ENCODE measurements around the gene C11orf24. TPM values are rescaled to one million over a fixed set of nuclear protein-coding genes. Genes with fewer than 3 reads are reported as not detected.

The C11orf24 gene
- total RNA-seq, 1 experiment from 2014 or later = 53.7 TPM

DNA sequence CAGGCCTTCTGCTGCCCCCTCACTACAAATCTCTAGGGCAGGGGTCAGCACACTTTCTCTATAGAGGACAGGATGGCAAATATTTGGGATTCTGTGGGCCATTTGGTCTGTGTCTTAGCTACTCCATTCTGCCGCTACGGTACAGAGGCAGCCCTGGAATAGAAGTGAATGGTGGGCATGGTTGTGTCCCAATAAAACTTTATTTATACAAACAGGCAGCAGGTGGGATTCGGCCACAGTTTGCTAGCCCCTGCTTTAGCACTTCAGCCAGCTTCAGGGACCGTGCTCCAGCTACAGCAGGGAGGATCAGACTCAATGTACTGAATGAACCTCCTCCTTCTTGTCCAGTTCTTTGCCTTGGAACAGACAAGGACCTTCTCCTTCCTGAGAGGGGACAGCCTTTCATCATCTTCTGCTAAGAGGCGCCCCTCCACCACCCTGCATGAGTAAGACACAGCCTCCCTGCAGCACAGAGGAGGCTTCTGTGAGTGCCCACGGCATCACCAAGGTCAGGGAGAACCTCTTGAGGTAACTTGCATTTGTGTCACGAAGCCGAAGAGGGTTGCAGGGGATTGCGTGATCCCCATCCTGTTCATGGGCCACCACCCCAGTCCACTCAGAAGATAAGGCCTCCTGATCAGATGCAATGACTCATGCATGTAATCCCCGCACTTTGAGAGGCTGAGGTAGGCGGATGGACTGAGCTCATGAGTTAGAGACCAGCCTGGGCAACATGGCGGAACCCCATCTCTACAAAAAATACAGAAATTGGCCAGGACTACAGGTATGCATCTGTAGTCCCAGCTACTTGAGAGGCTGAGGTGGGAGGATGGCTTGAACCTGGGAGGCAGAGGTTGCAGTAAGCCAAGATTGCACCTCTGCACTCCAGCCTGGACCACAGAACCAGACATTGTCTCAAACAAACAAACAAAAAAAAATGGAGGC lies 4.6 kb downstream of the C11orf24 start (continued):
- TF ChIP-seq, protein P1, sequence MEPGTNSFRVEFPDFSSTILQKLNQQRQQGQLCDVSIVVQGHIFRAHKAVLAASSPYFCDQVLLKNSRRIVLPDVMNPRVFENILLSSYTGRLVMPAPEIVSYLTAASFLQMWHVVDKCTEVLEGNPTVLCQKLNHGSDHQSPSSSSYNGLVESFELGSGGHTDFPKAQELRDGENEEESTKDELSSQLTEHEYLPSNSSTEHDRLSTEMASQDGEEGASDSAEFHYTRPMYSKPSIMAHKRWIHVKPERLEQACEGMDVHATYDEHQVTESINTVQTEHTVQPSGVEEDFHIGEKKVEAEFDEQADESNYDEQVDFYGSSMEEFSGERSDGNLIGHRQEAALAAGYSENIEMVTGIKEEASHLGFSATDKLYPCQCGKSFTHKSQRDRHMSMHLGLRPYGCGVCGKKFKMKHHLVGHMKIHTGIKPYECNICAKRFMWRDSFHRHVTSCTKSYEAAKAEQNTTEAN (CRISPR knock-in tag; IDR thresholded peaks at IDR 0.05) = no peak
- no peak for TF ChIP-seq ZNF423 (CRISPR knock-in tag; IDR thresholded peaks at IDR 0.05)

DNA sequence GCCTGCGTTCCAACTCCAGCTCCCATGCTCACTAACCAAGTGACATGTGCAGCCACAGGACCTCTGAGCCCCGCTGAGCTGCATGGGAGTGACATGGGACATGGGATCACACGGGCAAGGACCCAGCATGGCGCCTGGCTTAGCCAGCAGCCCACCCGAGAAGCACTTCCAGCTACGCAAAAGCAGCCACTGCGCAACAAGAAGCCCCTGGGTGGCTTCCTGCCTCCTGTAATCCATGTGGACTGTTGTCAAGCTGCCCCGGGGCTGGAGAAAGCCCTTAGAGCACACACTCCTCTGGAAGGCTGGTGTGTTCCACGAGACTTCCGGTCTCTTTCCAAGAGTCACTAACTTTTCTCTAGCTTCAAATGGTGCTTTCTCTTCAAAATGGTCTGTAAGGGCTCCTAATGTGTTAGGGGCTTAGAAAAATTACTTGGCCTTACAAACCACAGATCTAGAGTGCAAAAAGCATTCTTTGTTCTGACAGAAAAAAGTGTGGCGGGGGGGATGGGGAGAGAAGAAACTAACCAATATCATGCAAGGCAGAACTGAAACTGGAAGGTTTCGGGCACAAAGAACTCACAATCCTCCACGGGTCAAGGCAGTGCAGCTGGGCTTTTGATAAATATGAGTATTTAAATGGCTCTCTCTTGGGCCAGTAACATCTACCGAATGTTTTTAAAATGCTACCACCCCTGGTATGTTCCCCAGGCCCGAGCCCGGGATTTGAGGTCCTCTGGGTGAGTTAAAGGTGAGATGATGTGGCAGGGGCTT lies 5.5 kb downstream of the C11orf24 start:
- peaks cover 50% of the 10 kb centered on the region for H3K36me3 Mint-ChIP-seq

DNA sequence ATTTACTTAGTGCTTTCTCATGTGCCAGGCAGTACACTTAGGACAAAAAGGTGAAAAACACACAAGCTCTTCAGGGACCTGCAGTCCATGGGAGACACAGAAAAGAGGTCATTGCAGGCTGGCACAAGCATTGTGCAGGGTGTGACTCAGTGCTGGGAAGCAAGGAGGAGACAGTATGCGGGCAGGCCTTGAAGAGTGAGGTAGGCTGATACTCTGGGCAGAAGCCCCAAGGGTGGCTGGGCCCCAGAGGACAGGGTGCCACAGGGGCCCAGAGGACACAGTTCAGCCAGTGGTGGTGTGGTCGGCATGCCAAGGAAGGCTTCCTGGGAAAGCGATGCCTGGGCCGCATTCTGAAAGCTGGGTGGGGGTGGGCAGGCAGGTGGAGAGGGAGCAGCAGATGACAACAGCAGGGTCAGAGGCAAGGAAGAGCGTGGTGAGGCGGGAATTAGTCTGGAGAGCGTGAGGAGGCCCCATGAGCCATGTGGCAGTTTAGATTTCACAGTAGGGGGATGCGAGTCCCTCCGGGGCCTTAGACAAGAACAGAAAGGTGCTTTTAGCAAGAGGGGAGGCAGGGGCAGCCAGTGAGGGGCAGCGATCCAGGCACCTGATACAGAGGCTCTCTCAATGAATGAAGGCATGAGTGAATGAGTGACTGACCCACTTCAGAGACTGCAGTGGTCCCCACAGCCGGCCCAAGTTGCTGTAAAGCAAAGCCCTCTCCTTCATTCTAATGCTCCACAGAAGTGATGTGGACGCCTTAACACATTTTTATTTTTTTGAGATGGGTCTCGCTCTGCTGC lies 6.8 kb downstream of the C11orf24 start:
- no peaks in the 10 kb centered on the region for H3K9me3 Mint-ChIP-seq
- H3K27me3 Mint-ChIP-seq (ENCODE audit: low read depth) = no peaks in the 10 kb centered on the region
- H3K4me3 Mint-ChIP-seq = no peak overlapping the region
- no peak for DNase-seq (ENCODE audit: low spot score)
- H3K36me3 Mint-ChIP-seq = peaks cover 60% of the 10 kb centered on the region
- peaks cover 2% of the 10 kb centered on the region; the same call in 1 of the 2 replicates for H3K4me1 Mint-ChIP-seq
- POLR2A ChIA-PET = no interaction called here
- no peak for ATAC-seq
- CTCF ChIA-PET = interaction anchor here (1.1 to 1.5 kb wide), 2 partner anchors 7 to 33 kb away, joined by 3 to 6 read pairs; no protein-coding TSS in a partner anchor
- no peak overlapping the region for H3K27ac Mint-ChIP-seq
- TF ChIP-seq, protein P2, sequence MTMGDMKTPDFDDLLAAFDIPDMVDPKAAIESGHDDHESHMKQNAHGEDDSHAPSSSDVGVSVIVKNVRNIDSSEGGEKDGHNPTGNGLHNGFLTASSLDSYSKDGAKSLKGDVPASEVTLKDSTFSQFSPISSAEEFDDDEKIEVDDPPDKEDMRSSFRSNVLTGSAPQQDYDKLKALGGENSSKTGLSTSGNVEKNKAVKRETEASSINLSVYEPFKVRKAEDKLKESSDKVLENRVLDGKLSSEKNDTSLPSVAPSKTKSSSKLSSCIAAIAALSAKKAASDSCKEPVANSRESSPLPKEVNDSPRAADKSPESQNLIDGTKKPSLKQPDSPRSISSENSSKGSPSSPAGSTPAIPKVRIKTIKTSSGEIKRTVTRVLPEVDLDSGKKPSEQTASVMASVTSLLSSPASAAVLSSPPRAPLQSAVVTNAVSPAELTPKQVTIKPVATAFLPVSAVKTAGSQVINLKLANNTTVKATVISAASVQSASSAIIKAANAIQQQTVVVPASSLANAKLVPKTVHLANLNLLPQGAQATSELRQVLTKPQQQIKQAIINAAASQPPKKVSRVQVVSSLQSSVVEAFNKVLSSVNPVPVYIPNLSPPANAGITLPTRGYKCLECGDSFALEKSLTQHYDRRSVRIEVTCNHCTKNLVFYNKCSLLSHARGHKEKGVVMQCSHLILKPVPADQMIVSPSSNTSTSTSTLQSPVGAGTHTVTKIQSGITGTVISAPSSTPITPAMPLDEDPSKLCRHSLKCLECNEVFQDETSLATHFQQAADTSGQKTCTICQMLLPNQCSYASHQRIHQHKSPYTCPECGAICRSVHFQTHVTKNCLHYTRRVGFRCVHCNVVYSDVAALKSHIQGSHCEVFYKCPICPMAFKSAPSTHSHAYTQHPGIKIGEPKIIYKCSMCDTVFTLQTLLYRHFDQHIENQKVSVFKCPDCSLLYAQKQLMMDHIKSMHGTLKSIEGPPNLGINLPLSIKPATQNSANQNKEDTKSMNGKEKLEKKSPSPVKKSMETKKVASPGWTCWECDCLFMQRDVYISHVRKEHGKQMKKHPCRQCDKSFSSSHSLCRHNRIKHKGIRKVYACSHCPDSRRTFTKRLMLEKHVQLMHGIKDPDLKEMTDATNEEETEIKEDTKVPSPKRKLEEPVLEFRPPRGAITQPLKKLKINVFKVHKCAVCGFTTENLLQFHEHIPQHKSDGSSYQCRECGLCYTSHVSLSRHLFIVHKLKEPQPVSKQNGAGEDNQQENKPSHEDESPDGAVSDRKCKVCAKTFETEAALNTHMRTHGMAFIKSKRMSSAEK (CRISPR knock-in tag; IDR thresholded peaks at IDR 0.05; ENCODE audit: borderline replicate concordance) = no peak
- TF ChIP-seq FOXK1 (CRISPR knock-in tag; IDR thresholded peaks at IDR 0.05) = no peak
- TF ChIP-seq, protein P3, sequence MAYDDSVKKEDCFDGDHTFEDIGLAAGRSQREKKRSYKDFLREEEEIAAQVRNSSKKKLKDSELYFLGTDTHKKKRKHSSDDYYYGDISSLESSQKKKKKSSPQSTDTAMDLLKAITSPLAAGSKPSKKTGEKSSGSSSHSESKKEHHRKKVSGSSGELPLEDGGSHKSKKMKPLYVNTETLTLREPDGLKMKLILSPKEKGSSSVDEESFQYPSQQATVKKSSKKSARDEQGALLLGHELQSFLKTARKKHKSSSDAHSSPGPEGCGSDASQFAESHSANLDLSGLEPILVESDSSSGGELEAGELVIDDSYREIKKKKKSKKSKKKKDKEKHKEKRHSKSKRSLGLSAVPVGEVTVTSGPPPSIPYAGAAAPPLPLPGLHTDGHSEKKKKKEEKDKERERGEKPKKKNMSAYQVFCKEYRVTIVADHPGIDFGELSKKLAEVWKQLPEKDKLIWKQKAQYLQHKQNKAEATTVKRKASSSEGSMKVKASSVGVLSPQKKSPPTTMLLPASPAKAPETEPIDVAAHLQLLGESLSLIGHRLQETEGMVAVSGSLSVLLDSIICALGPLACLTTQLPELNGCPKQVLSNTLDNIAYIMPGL (CRISPR knock-in tag; IDR thresholded peaks at IDR 0.05) = no peak

More for the DNA sequence above, 5.5 kb downstream of the C11orf24 start:
- Mint-ChIP-seq H3K9me3 (no peaks in the 10 kb centered on the region), H3K4me1 (peaks cover 12% of the 10 kb centered on the region), H3K27ac (no peak overlapping the region), H3K4me3 (no peak overlapping the region), H3K27me3 (ENCODE audit: low read depth) (no peaks in the 10 kb centered on the region)
- TF ChIP-seq HMGA2 (CRISPR knock-in tag; IDR thresholded peaks at IDR 0.05) (no peak), ZNF416 (CRISPR knock-in tag; IDR thresholded peaks at IDR 0.05) (no peak), ATF1 (CRISPR knock-in tag; IDR thresholded peaks at IDR 0.05) (no peak), FOXK1 (CRISPR knock-in tag; IDR thresholded peaks at IDR 0.05) (no peak)
- TF ChIP-seq, protein P4, sequence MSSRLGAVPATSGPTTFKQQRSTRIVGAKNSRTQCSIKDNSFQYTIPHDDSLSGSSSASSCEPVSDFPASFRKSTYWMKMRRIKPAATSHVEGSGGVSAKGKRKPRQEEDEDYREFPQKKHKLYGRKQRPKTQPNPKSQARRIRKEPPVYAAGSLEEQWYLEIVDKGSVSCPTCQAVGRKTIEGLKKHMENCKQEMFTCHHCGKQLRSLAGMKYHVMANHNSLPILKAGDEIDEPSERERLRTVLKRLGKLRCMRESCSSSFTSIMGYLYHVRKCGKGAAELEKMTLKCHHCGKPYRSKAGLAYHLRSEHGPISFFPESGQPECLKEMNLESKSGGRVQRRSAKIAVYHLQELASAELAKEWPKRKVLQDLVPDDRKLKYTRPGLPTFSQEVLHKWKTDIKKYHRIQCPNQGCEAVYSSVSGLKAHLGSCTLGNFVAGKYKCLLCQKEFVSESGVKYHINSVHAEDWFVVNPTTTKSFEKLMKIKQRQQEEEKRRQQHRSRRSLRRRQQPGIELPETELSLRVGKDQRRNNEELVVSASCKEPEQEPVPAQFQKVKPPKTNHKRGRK (CRISPR knock-in tag; IDR thresholded peaks at IDR 0.05; ENCODE audit: borderline replicate concordance) = no peak
- TF ChIP-seq, protein P5, sequence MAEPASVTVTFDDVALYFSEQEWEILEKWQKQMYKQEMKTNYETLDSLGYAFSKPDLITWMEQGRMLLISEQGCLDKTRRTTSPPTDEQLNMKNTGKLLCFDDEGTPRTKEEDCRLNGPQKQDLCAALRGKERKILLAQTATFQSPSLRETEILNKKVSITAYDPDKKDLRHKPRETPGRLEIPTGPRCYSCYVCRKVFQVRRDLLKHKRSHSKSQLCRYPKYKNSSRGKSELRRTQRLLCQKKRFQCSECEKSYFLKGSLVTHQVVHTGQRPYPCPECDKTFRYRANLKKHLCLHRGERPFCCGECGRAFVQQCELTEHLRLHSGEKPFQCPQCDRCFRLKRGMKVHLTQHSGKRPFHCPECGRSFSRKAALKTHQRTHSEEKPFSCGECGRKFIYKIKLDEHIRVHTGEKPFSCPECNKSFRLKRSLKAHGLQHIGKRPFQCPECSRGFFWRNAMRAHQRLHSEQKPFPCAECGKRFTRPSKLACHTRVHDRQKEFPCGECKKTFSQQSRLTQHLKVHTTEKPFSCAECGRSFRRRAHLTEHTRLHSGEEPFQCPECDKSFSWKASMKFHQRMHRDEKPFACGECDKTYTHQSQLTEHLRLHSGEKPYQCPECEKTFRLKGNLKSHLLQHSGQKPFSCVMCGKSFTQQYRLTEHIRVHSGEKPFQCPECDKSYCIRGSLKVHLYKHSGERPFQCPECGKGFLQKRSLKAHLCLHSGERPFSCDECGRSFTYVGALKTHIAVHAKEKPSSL (CRISPR knock-in tag; conservative IDR thresholded peaks at IDR 0.05) = no peak
- TF ChIP-seq, protein P6, sequence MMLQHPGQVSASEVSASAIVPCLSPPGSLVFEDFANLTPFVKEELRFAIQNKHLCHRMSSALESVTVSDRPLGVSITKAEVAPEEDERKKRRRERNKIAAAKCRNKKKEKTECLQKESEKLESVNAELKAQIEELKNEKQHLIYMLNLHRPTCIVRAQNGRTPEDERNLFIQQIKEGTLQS (CRISPR knock-in tag; conservative IDR thresholded peaks at IDR 0.05) = no peak
- no peak for ATAC-seq
- CTCF ChIA-PET = interaction anchor here (1.1 to 1.5 kb wide), 2 partner anchors 9 to 32 kb away, joined by 3 to 6 read pairs; no protein-coding TSS in a partner anchor
- DNase-seq (ENCODE audit: low spot score) = no peak
- POLR2A ChIA-PET = interaction anchor here (0.6 kb wide), 1 partner anchor 9 kb away, joined by 3 read pairs; no protein-coding TSS in a partner anchor

Data from WTC11 (cell line).